GM23338 (cell line): ENCODE data around the gene ACADS. TPM values are rescaled to one million over a fixed set of nuclear protein-coding genes. Genes with fewer than 3 reads are reported as not detected.

Experiments
- ATAC-seq: fragments of 200-7000 bp; cut with Tn5 transposase; 3 replicates; pipeline ENCODE4 v1.9.1; 2020
- DNase-seq: peaks from one replicate; pipeline ENCODE4 v3.0.0-alpha.2; 2015; ENCODE audit warnings: low spot score
- H2AFZ ChIP-seq: fragments of 200-600 bp; sonication (generic); 2 replicates; pipeline ENCODE4 v1.8.0; 2016; ENCODE audit warnings: antibody characterized with exemption, mild to moderate bottlenecking, moderate library complexity
- H3F3A ChIP-seq: fragments of 200-600 bp; sonication (generic); replicated peaks from 2 replicates; pipeline ENCODE4 v1.8.0; 2017; ENCODE audit warnings: antibody characterized with exemption, mixed run types, low read depth
- H3K27ac ChIP-seq: fragments of 200-600 bp; sonication (generic); 2 replicates; pipeline ENCODE4 v1.6.1; 2016; ENCODE audit warnings: low read depth
- H3K27me3 ChIP-seq: fragments of 200-600 bp; sonication (generic); 2 replicates; pipeline ENCODE4 v1.8.0; 2016; ENCODE audit warnings: mild to moderate bottlenecking, mixed run types, moderate library complexity; ENCODE audit not compliant: insufficient read depth
- H3K36me3 ChIP-seq: fragments of 200-600 bp; sonication (generic); 2 replicates; pipeline ENCODE4 v1.8.0; 2016; ENCODE audit warnings: mild to moderate bottlenecking; ENCODE audit not compliant: insufficient read depth
- H3K4me1 ChIP-seq: fragments of 200-600 bp; sonication (generic); 2 replicates; pipeline ENCODE4 v1.8.0; 2016; ENCODE audit warnings: mild to moderate bottlenecking, moderate library complexity; ENCODE audit not compliant: insufficient read depth
- H3K4me2 ChIP-seq: fragments of 200-600 bp; sonication (generic); 2 replicates; pipeline ENCODE4 v1.7.1; 2017; ENCODE audit warnings: mixed run types
- H3K4me3 ChIP-seq: fragments of 200-600 bp; sonication (generic); 2 replicates; pipeline ENCODE4 v1.6.1; 2016; ENCODE audit warnings: mixed run types
- H3K79me2 ChIP-seq: fragments of 200-600 bp; sonication (generic); replicated peaks from 2 replicates; pipeline ENCODE4 v1.8.0; 2017; ENCODE audit warnings: mild to moderate bottlenecking; ENCODE audit not compliant: insufficient read depth
- H3K9me2 ChIP-seq: fragments of 200-600 bp; sonication (generic); 2 replicates; pipeline ENCODE4 v1.8.0; 2017; ENCODE audit not compliant: insufficient read depth
- H4K20me1 ChIP-seq: fragments of 200-600 bp; sonication (generic); replicated peaks from 2 replicates; pipeline ENCODE4 v1.8.0; 2017; ENCODE audit warnings: mild to moderate bottlenecking; ENCODE audit not compliant: insufficient read depth
- H3K27ac Mint-ChIP-seq: 2 replicates; pipeline ENCODE4 v1.8.0; 2020; ENCODE audit warnings: inconsistent platforms, mild to moderate bottlenecking, moderate library complexity, mixed read lengths
- H3K27me3 Mint-ChIP-seq: 3 replicates; pipeline ENCODE4 v1.8.0; 2022; ENCODE audit warnings: low read depth, mild to moderate bottlenecking, moderate library complexity, mixed read lengths, inconsistent platforms; ENCODE audit not compliant: insufficient read depth, poor library complexity
- H3K36me3 Mint-ChIP-seq: 3 replicates; pipeline ENCODE4 v1.8.0; 2021; ENCODE audit warnings: low read depth, mild to moderate bottlenecking, inconsistent platforms, moderate library complexity, mixed read lengths
- H3K4me1 Mint-ChIP-seq: 3 replicates; pipeline ENCODE4 v1.8.0; 2020; ENCODE audit warnings: mild to moderate bottlenecking, inconsistent platforms, mixed read lengths
- H3K4me3 Mint-ChIP-seq: 3 replicates; pipeline ENCODE4 v1.8.0; 2021; ENCODE audit warnings: moderate library complexity, mild to moderate bottlenecking, inconsistent platforms, mixed read lengths
- H3K9me3 Mint-ChIP-seq: 3 replicates; pipeline ENCODE4 v1.8.0; 2020; ENCODE audit warnings: moderate library complexity, mild to moderate bottlenecking, inconsistent platforms, mixed read lengths
- EZH2 ChIP-seq: fragments of 200-600 bp; sonication (generic); IDR thresholded peaks from one replicate; pipeline ENCODE4 v1.8.0; 2017; ENCODE audit warnings: antibody characterized with exemption, mild to moderate bottlenecking, low read depth; ENCODE audit not compliant: unreplicated experiment
- EZH2phosphoT487 ChIP-seq: fragments of 200-600 bp; sonication (generic); IDR thresholded peaks from one replicate; pipeline ENCODE4 v1.8.1; 2018; ENCODE audit warnings: antibody characterized with exemption; ENCODE audit not compliant: unreplicated experiment
- JUNB ChIP-seq: IDR thresholded peaks from one replicate; pipeline ENCODE4 v1.6.1; 2016; ENCODE audit warnings: antibody characterized with exemption; ENCODE audit not compliant: unreplicated experiment
- NANOG ChIP-seq: IDR thresholded peaks from 2 replicates; pipeline ENCODE4 v1.6.1; 2016; ENCODE audit warnings: antibody characterized with exemption, borderline replicate concordance
- POLR2AphosphoS5 ChIP-seq: IDR thresholded peaks from 2 replicates; pipeline ENCODE4 v1.6.1; 2016; ENCODE audit warnings: antibody characterized with exemption, low read depth
- STAT1 ChIP-seq: IDR thresholded peaks from one replicate; pipeline ENCODE4 v1.6.1; 2016; ENCODE audit warnings: antibody characterized with exemption; ENCODE audit not compliant: unreplicated experiment
- ZNF114 ChIP-seq: fragments of 250-450 bp; sonication (Bioruptor Pico); IDR thresholded peaks from 2 replicates; pipeline ENCODE4 v1.5.0; 2020; ENCODE audit warnings: mild to moderate bottlenecking, moderate library complexity
- ZNF331 ChIP-seq: fragments of 250-450 bp; sonication (Bioruptor Pico); IDR thresholded peaks from 2 replicates; pipeline ENCODE4 v1.5.0; 2020; ENCODE audit warnings: low read depth, mild to moderate bottlenecking, moderate library complexity
- polyA plus RNA-seq: library from polyadenylated mRNA; unstranded; fragments of >200 nt; fragmentation: Nextera tagmentation; extraction: Ambion mirVana; gene quantifications from 2 replicates; pipeline ENCODE4 v1.2.1, GENCODE V29; 2016
- total RNA-seq: library from RNA; depleted of rRNA; stranded (reverse); fragments of >200 nt; shearing (Covaris generic); gene quantifications from 2 replicates; pipeline ENCODE4 v1.2.3, GENCODE V29; 2014
- TF ChIP-seq, protein P1 (sequence below), 2 experiments: fragments of 200-600 bp in 1 of 2; sonication (generic) in 1 of 2; conservative IDR thresholded peaks; 2 replicates each; pipeline versions ENCODE4 v1.5.1 to v1.6.1; 2016 to 2017; ENCODE audit warnings: antibody characterized with exemption in 2 of 2, low read depth in 2 of 2, mild to moderate bottlenecking in 2 of 2, moderate library complexity in 1 of 2
- TF ChIP-seq, protein P2 (sequence below): IDR thresholded peaks from one replicate; pipeline ENCODE4 v1.6.1; 2018; ENCODE audit warnings: antibody characterized with exemption; ENCODE audit not compliant: unreplicated experiment
- TF ChIP-seq, protein P3 (sequence below): fragments of 250-450 bp; sonication (Bioruptor Pico); IDR thresholded peaks from 2 replicates; pipeline ENCODE4 v1.5.0; 2020; ENCODE audit warnings: mild to moderate bottlenecking, moderate library complexity

The ACADS gene
- total and polyA plus RNA-seq, 2 experiments from 2014 or later, result 3.1 to 5.7 TPM

DNA sequence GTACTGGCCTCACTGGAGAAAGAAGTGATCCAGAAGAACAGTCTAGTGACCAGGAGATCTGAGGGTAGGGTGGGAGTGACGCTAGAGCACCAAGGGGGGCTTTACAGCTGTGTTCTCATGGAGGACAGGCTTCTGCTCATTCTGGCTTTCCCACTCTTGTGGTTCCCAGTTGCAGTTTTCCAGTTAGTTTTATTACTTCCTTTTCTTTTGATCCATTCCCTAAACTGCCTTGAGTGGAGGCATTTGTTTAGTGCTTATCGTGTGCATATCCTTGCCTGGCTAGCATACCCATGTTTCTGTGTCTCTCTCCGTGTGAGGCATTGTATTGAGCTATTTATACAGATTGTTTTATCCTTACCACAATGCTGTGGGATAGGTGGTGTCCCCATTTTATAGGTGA is 34.6 kb upstream of the ACADS start (continued):
- TF ChIP-seq NANOG, result no peak
- no peak for TF ChIP-seq POLR2AphosphoS5
- no peak for TF ChIP-seq JUNB
- TF ChIP-seq ZNF331 (CRISPR knock-in tag), result no peak
- TF ChIP-seq EZH2phosphoT487, result no peak
- no peak for TF ChIP-seq STAT1
- TF ChIP-seq, protein P1, sequence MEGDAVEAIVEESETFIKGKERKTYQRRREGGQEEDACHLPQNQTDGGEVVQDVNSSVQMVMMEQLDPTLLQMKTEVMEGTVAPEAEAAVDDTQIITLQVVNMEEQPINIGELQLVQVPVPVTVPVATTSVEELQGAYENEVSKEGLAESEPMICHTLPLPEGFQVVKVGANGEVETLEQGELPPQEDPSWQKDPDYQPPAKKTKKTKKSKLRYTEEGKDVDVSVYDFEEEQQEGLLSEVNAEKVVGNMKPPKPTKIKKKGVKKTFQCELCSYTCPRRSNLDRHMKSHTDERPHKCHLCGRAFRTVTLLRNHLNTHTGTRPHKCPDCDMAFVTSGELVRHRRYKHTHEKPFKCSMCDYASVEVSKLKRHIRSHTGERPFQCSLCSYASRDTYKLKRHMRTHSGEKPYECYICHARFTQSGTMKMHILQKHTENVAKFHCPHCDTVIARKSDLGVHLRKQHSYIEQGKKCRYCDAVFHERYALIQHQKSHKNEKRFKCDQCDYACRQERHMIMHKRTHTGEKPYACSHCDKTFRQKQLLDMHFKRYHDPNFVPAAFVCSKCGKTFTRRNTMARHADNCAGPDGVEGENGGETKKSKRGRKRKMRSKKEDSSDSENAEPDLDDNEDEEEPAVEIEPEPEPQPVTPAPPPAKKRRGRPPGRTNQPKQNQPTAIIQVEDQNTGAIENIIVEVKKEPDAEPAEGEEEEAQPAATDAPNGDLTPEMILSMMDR (conservative IDR thresholded peaks at IDR 0.05; ENCODE audit: low read depth in 2 of 2), result no peak

DNA sequence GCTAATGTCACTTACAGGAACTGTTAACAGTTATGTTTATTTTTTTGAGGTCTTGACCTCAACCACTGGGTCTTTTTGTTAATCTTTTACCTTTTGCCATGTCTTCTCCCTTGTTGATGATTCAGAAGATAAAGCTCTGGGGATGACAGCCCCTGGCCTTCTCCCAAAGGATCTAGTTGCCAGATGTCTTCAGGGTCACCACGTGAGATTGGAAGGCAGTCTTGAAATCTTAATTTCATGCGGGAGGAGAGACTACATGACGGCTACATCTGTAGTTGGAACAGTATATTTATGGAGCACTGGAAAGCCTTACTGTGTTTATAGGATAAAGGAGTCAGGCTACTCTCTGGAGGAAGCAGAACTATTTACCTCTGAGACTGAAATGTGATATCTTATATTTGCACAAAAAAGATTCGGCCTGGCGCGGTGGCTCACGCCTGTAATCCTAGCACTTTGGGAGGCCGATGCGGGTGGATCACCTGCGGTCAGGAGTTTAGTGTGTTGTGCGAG is 33.0 kb upstream of the ACADS start:
- peaks cover 31% of the 10 kb centered on the region for H3K36me3 ChIP-seq
- no peak for ATAC-seq
- H3K9me2 ChIP-seq, result no peaks in the 10 kb centered on the region
- no peak for DNase-seq
- Mint-ChIP-seq H3K4me1 (peaks cover 60% of the 10 kb centered on the region), H3K4me3 (no peak overlapping the region; the same call in 2 of the 3 replicates), H3K36me3 (peaks cover 40% of the 10 kb centered on the region), H3K9me3 (no peaks in the 10 kb centered on the region), H3K27me3 (no peaks in the 10 kb centered on the region), H3K27ac (no peak overlapping the region; the same call in none of the 2 replicates)
- peaks cover 62% of the 10 kb centered on the region for H3K4me1 ChIP-seq
- peak overlapping the region; percentile 80 for H3K27ac ChIP-seq
- no peaks in the 10 kb centered on the region for H3K27me3 ChIP-seq
- H3F3A ChIP-seq, result peaks cover 21% of the 10 kb centered on the region
- peaks cover 55% of the 10 kb centered on the region for H4K20me1 ChIP-seq
- peaks cover 92% of the 10 kb centered on the region for H3K79me2 ChIP-seq
- no peak overlapping the region for H2AFZ ChIP-seq
- peak overlapping the region; percentile 34 for H3K4me3 ChIP-seq
- peak overlapping the region; percentile 95 for H3K4me2 ChIP-seq
- TF ChIP-seq NANOG (no peak), ZNF114 (no peak), EZH2 (no peak), ZNF331 (CRISPR knock-in tag) (no peak)
- TF ChIP-seq, protein P2, sequence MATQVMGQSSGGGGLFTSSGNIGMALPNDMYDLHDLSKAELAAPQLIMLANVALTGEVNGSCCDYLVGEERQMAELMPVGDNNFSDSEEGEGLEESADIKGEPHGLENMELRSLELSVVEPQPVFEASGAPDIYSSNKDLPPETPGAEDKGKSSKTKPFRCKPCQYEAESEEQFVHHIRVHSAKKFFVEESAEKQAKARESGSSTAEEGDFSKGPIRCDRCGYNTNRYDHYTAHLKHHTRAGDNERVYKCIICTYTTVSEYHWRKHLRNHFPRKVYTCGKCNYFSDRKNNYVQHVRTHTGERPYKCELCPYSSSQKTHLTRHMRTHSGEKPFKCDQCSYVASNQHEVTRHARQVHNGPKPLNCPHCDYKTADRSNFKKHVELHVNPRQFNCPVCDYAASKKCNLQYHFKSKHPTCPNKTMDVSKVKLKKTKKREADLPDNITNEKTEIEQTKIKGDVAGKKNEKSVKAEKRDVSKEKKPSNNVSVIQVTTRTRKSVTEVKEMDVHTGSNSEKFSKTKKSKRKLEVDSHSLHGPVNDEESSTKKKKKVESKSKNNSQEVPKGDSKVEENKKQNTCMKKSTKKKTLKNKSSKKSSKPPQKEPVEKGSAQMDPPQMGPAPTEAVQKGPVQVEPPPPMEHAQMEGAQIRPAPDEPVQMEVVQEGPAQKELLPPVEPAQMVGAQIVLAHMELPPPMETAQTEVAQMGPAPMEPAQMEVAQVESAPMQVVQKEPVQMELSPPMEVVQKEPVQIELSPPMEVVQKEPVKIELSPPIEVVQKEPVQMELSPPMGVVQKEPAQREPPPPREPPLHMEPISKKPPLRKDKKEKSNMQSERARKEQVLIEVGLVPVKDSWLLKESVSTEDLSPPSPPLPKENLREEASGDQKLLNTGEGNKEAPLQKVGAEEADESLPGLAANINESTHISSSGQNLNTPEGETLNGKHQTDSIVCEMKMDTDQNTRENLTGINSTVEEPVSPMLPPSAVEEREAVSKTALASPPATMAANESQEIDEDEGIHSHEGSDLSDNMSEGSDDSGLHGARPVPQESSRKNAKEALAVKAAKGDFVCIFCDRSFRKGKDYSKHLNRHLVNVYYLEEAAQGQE, result no peak
- TF ChIP-seq, protein P3, sequence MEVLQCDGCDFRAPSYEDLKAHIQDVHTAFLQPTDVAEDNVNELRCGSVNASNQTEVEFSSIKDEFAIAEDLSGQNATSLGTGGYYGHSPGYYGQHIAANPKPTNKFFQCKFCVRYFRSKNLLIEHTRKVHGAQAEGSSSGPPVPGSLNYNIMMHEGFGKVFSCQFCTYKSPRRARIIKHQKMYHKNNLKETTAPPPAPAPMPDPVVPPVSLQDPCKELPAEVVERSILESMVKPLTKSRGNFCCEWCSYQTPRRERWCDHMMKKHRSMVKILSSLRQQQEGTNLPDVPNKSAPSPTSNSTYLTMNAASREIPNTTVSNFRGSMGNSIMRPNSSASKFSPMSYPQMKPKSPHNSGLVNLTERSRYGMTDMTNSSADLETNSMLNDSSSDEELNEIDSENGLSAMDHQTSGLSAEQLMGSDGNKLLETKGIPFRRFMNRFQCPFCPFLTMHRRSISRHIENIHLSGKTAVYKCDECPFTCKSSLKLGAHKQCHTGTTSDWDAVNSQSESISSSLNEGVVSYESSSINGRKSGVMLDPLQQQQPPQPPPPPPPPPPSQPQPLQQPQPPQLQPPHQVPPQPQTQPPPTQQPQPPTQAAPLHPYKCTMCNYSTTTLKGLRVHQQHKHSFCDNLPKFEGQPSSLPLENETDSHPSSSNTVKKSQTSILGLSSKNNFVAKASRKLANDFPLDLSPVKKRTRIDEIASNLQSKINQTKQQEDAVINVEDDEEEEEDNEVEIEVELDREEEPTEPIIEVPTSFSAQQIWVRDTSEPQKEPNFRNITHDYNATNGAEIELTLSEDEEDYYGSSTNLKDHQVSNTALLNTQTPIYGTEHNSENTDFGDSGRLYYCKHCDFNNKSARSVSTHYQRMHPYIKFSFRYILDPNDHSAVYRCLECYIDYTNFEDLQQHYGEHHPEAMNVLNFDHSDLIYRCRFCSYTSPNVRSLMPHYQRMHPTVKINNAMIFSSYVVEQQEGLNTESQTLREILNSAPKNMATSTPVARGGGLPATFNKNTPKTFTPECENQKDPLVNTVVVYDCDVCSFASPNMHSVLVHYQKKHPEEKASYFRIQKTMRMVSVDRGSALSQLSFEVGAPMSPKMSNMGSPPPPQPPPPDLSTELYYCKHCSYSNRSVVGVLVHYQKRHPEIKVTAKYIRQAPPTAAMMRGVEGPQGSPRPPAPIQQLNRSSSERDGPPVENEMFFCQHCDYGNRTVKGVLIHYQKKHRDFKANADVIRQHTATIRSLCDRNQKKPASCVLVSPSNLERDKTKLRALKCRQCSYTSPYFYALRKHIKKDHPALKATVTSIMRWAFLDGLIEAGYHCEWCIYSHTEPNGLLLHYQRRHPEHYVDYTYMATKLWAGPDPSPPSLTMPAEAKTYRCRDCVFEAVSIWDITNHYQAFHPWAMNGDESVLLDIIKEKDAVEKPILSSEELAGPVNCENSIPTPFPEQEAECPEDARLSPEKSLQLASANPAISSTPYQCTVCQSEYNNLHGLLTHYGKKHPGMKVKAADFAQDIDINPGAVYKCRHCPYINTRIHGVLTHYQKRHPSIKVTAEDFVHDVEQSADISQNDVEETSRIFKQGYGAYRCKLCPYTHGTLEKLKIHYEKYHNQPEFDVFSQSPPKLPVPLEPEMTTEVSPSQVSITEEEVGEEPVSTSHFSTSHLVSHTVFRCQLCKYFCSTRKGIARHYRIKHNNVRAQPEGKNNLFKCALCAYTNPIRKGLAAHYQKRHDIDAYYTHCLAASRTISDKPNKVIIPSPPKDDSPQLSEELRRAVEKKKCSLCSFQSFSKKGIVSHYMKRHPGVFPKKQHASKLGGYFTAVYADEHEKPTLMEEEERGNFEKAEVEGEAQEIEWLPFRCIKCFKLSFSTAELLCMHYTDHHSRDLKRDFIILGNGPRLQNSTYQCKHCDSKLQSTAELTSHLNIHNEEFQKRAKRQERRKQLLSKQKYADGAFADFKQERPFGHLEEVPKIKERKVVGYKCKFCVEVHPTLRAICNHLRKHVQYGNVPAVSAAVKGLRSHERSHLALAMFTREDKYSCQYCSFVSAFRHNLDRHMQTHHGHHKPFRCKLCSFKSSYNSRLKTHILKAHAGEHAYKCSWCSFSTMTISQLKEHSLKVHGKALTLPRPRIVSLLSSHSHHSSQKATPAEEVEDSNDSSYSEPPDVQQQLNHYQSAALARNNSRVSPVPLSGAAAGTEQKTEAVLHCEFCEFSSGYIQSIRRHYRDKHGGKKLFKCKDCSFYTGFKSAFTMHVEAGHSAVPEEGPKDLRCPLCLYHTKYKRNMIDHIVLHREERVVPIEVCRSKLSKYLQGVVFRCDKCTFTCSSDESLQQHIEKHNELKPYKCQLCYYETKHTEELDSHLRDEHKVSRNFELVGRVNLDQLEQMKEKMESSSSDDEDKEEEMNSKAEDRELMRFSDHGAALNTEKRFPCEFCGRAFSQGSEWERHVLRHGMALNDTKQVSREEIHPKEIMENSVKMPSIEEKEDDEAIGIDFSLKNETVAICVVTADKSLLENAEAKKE (CRISPR knock-in tag), result no peak
- TF ChIP-seq, protein P1 (conservative IDR thresholded peaks at IDR 0.05; ENCODE audit: low read depth in 2 of 2), result no peak
